SU-DHL-6 (cell line): ENCODE data around the gene PRDM16.

ENCODE experiments used
- H2AFZ ChIP-seq: fragments of 200-600 bp; sonication (generic); 2 replicates; pipeline ENCODE4 v1.6.1; 2014; ENCODE audit warnings: low read depth, mild to moderate bottlenecking, moderate library complexity, mixed read lengths, antibody characterized with exemption, low read length; ENCODE audit not compliant: severe bottlenecking
- H3F3A ChIP-seq: fragments of 200-600 bp; shearing (Covaris generic); 2 replicates; pipeline ENCODE4 v1.6.0; 2016; ENCODE audit warnings: antibody characterized with exemption, mild to moderate bottlenecking; ENCODE audit not compliant: insufficient read depth
- H3K27ac ChIP-seq: fragments of 200-600 bp; sonication (generic); 2 replicates; pipeline ENCODE4 v1.5.1; 2016; ENCODE audit warnings: low read depth, mild to moderate bottlenecking, low read length, moderate library complexity, mixed read lengths
- H3K27me3 ChIP-seq: fragments of 200-600 bp; sonication (generic), shearing (Covaris generic); 2 replicates; pipeline ENCODE4 v1.6.0; 2014; ENCODE audit warnings: mild to moderate bottlenecking, low read length
- H3K36me3 ChIP-seq: fragments of 200-600 bp; sonication (generic); 2 replicates; pipeline ENCODE4 v1.6.1; 2014; ENCODE audit warnings: mild to moderate bottlenecking, low read length, mixed read lengths
- H3K4me2 ChIP-seq: fragments of 300-600, 200-600 bp; shearing (Covaris generic), sonication (generic); 2 replicates; pipeline ENCODE4 v1.6.0; 2014; ENCODE audit warnings: low read length, low read depth, mild to moderate bottlenecking; ENCODE audit not compliant: poor library complexity, severe bottlenecking
- H3K4me3 ChIP-seq: fragments of 200-600 bp; sonication (generic); 2 replicates; pipeline ENCODE4 v1.5.1; 2014; ENCODE audit warnings: antibody characterized with exemption, low read length, mild to moderate bottlenecking, mixed read lengths; ENCODE audit not compliant: insufficient read depth, poor library complexity, severe bottlenecking
- H3K79me2 ChIP-seq: fragments of 200-600 bp; sonication (generic); 2 replicates; pipeline ENCODE4 v1.6.1; 2014; ENCODE audit warnings: mild to moderate bottlenecking, low read length, moderate library complexity; ENCODE audit not compliant: insufficient read depth
- H3K9ac ChIP-seq: fragments of 200-600 bp; sonication (generic); 2 replicates; pipeline ENCODE4 v1.7.0; 2014; ENCODE audit warnings: mild to moderate bottlenecking, low read length
- H3K9me2 ChIP-seq: fragments of 200-600 bp; sonication (generic); replicated peaks from 2 replicates; pipeline ENCODE4 v1.6.1; 2014; ENCODE audit warnings: low read length; ENCODE audit not compliant: insufficient read depth
- H3K9me3 ChIP-seq: fragments of 200-600 bp; sonication (generic); 2 replicates; pipeline ENCODE4 v1.6.1; 2014; ENCODE audit warnings: low read length, mixed read lengths; ENCODE audit not compliant: insufficient read depth
- H4K20me1 ChIP-seq: fragments of 200-600 bp; sonication (generic); 2 replicates; pipeline ENCODE4 v1.6.1; 2014; ENCODE audit warnings: low read depth, mild to moderate bottlenecking, antibody characterized with exemption, low read length, moderate library complexity, mixed read lengths
- CTCF ChIP-seq: fragments of 200-600 bp; sonication (generic); IDR thresholded peaks from one replicate; pipeline ENCODE4 v1.5.1; 2017; ENCODE audit warnings: antibody characterized with exemption, mild to moderate bottlenecking, low read length, moderate library complexity; ENCODE audit not compliant: insufficient read depth, poor library complexity, severe bottlenecking
- EZH2phosphoT487 ChIP-seq: fragments of 200-600 bp; sonication (generic), shearing (Covaris generic); conservative IDR thresholded peaks from 2 replicates; pipeline ENCODE4 v1.6.1; 2018; ENCODE audit warnings: mild to moderate bottlenecking, antibody characterized with exemption, low read length, moderate library complexity, mixed read lengths

Gene PRDM16

GRCh38 chr1:3250624-3251023, 181.6 kb downstream of the PRDM16 start:
- H4K20me1 ChIP-seq, result no peaks in the 10 kb centered on the region
- H3K9ac ChIP-seq, result no peak overlapping the region
- no peak overlapping the region for H3K4me2 ChIP-seq
- no peaks in the 10 kb centered on the region for H3K9me2 ChIP-seq
- no peaks in the 10 kb centered on the region for H3K9me3 ChIP-seq
- H2AFZ ChIP-seq, result no peak overlapping the region
- H3K36me3 ChIP-seq, result no peaks in the 10 kb centered on the region
- H3K27ac ChIP-seq, result no peak overlapping the region
- H3K4me3 ChIP-seq, result no peak overlapping the region
- H3F3A ChIP-seq, result no peaks in the 10 kb centered on the region
- H3K79me2 ChIP-seq, result no peaks in the 10 kb centered on the region
- no peak for TF ChIP-seq EZH2phosphoT487
- no peak for TF ChIP-seq CTCF
- H3K27me3 ChIP-seq, result no peaks in the 10 kb centered on the region

- no peak for TF ChIP-seq CTCF
- no peak for TF ChIP-seq EZH2phosphoT487
- Histone ChIP-seq H3K27me3 (no peaks in the 10 kb centered on the region), H4K20me1 (no peaks in the 10 kb centered on the region), H3F3A (no peaks in the 10 kb centered on the region), H3K9me2 (no peaks in the 10 kb centered on the region), H3K4me2 (no peak overlapping the region), H3K9ac (no peak overlapping the region), H3K79me2 (no peaks in the 10 kb centered on the region), H2AFZ (no peak overlapping the region), H3K9me3 (no peaks in the 10 kb centered on the region), H3K36me3 (no peaks in the 10 kb centered on the region), H3K4me3 (no peak overlapping the region), H3K27ac (no peak overlapping the region)
These were observed 182.2 kb downstream of the PRDM16 start for GRCh38 chr1:3251099-3251806.

GRCh38 chr1:3251807-3252428, 182.9 kb downstream of the PRDM16 start:
- H3K27ac ChIP-seq, result no peak overlapping the region
- H2AFZ ChIP-seq, result no peak overlapping the region
- TF ChIP-seq EZH2phosphoT487 (no peak), CTCF (no peak)
- no peak overlapping the region for H3K9ac ChIP-seq
- H3K9me3 ChIP-seq, result no peaks in the 10 kb centered on the region
- H4K20me1 ChIP-seq, result no peaks in the 10 kb centered on the region
- no peaks in the 10 kb centered on the region for H3K27me3 ChIP-seq
- no peaks in the 10 kb centered on the region for H3K79me2 ChIP-seq
- H3K4me3 ChIP-seq, result no peak overlapping the region
- no peaks in the 10 kb centered on the region for H3K36me3 ChIP-seq
- H3K9me2 ChIP-seq, result no peaks in the 10 kb centered on the region
- no peaks in the 10 kb centered on the region for H3F3A ChIP-seq
- no peak overlapping the region for H3K4me2 ChIP-seq
